ENCODE data around the gene GPR25. TPM values are rescaled to one million over a fixed set of nuclear protein-coding genes. Genes with fewer than 3 reads are reported as not detected.

Gene GPR25
- total RNA-seq, 3 donors from 2014 or later = 0.29 TPM; not detected in 2

GRCh38 chr1:200917291-200917817 lies 44.6 kb downstream of the GPR25 start:
- no peak for DNase-seq (ENCODE audit: low spot score in 2 of 2)

GRCh38 chr1:200918006-200918405 lies 45.2 kb downstream of the GPR25 start:
- Histone ChIP-seq H3K27me3 (no peaks in the 10 kb centered on the region), H3K4me1 (no peaks in the 10 kb centered on the region), H3K36me3 (no peaks in the 10 kb centered on the region), H3K9me3 (no peaks in the 10 kb centered on the region), H3K27ac (no peak overlapping the region), H3K4me3 (no peak overlapping the region)
- intact Hi-C loops (cut with DNase I; ENCODE audit: low total_unique reads) = no loop called here
- no peak for DNase-seq (ENCODE audit: low spot score in 2 of 2)
- no peak for TF ChIP-seq POLR2A (IDR thresholded peaks at IDR 0.05)
- no peak for TF ChIP-seq POLR2AphosphoS5 (IDR thresholded peaks at IDR 0.05)
- TF ChIP-seq CTCF (IDR thresholded peaks at IDR 0.05) = no peak

More at GRCh38 chr1:200917291-200917817, 44.6 kb downstream of the GPR25 start:
- intact Hi-C loops (cut with DNase I; ENCODE audit: low total_unique reads) = no loop called here
- no peaks in the 10 kb centered on the region for H3K4me1 ChIP-seq
- no peaks in the 10 kb centered on the region for H3K9me3 ChIP-seq
- no peaks in the 10 kb centered on the region for H3K27me3 ChIP-seq
- H3K36me3 ChIP-seq = no peaks in the 10 kb centered on the region
- TF ChIP-seq CTCF (IDR thresholded peaks at IDR 0.05) = no peak
- TF ChIP-seq POLR2AphosphoS5 (IDR thresholded peaks at IDR 0.05) = no peak
- TF ChIP-seq POLR2A (IDR thresholded peaks at IDR 0.05) = no peak
- H3K4me3 ChIP-seq = no peak overlapping the region
- H3K27ac ChIP-seq = no peak overlapping the region

GRCh38 chr1:200919386-200919785 lies 46.6 kb downstream of the GPR25 start:
- Histone ChIP-seq H3K36me3 (no peaks in the 10 kb centered on the region), H3K4me3 (no peak overlapping the region), H3K27me3 (no peaks in the 10 kb centered on the region), H3K4me1 (no peaks in the 10 kb centered on the region), H3K27ac (no peak overlapping the region), H3K9me3 (no peaks in the 10 kb centered on the region)
- intact Hi-C loops (cut with DNase I; ENCODE audit: low total_unique reads) = no loop called here
- DNase-seq (ENCODE audit: low spot score in 2 of 2) = no peak
- no peak for TF ChIP-seq CTCF (IDR thresholded peaks at IDR 0.05)
- no peak for TF ChIP-seq POLR2A (IDR thresholded peaks at IDR 0.05)
- no peak for TF ChIP-seq POLR2AphosphoS5 (IDR thresholded peaks at IDR 0.05)

GRCh38 chr1:200921571-200922110 lies 48.9 kb downstream of the GPR25 start:
- no peak for DNase-seq (ENCODE audit: low spot score in 2 of 2)
- TF ChIP-seq CTCF (IDR thresholded peaks at IDR 0.05) = no peak
- TF ChIP-seq POLR2AphosphoS5 (IDR thresholded peaks at IDR 0.05) = no peak
- no peak for TF ChIP-seq POLR2A (IDR thresholded peaks at IDR 0.05)
- intact Hi-C loops (cut with DNase I; ENCODE audit: low total_unique reads) = loop anchor here (10.0 kb wide), 1 partner anchor 1263 kb away; no protein-coding TSS in a partner anchor
- H3K4me1 ChIP-seq = no peaks in the 10 kb centered on the region
- no peaks in the 10 kb centered on the region for H3K27me3 ChIP-seq
- no peak overlapping the region for H3K4me3 ChIP-seq
- no peak overlapping the region for H3K27ac ChIP-seq
- no peaks in the 10 kb centered on the region for H3K36me3 ChIP-seq
- H3K9me3 ChIP-seq = no peaks in the 10 kb centered on the region

GRCh38 chr1:200922406-200922805 lies 49.6 kb downstream of the GPR25 start:
- Histone ChIP-seq H3K9me3 (no peaks in the 10 kb centered on the region), H3K36me3 (no peaks in the 10 kb centered on the region), H3K4me3 (no peak overlapping the region), H3K4me1 (no peaks in the 10 kb centered on the region), H3K27me3 (no peaks in the 10 kb centered on the region), H3K27ac (no peak overlapping the region)
- DNase-seq (ENCODE audit: low spot score in 2 of 2) = no peak
- TF ChIP-seq CTCF (IDR thresholded peaks at IDR 0.05) = no peak
- TF ChIP-seq POLR2AphosphoS5 (IDR thresholded peaks at IDR 0.05) = no peak
- no peak for TF ChIP-seq POLR2A (IDR thresholded peaks at IDR 0.05)
- intact Hi-C loops (cut with DNase I; ENCODE audit: low total_unique reads) = loop anchor here (10.0 kb wide), 1 partner anchor 1262 kb away; no protein-coding TSS in a partner anchor

Measured in breast epithelium (tissue), 4 donors.